ENCODE results near the gene JADE3.

DNA sequence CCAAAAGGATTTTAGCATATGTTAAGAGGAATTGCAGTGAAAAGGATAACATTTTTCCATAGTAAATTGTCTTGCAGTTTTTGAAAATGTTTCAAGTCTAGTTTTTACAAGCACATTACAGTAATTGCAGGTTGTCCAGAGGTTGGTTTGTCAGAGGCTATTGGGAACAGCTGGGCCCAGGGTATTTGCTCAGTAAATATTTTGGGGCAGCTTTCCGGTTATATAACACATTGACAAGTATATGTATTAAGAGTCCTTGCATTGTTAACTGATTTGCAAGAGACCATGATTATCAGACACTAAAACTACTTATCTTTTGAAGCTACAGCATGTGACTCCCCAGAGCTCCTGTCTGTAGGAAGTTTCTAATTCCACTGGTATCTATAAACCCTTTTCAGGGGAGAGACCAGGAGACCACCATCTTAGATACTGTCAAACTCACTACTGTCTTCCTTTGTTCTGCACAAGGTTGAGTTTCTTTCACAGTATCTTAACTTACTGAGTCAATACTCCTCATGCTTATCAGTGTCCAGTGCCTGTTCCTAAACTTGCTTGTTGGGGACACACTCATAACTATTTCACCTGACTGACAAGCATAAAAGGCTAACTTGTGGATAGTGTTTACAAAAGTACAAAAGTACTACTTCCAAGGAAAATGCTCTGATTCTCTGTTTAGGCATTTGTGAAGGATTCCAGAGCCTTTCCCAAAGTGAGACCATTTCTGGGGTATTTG lies 147.1 kb downstream of the JADE3 start:
- no peak for TF ChIP-seq SUZ12 (IDR thresholded peaks at IDR 0.05; ENCODE audit: extremely low read depth, insufficient read depth, insufficient read length)
- TF ChIP-seq ZNF274 (IDR thresholded peaks at IDR 0.05; ENCODE audit: low read depth, low read length): no peak
